AG04449 (cell line): ENCODE measurements around the gene SCN5A.

ENCODE experiments used
- CTCF ChIA-PET: fragments of 350-600 bp; formaldehyde crosslinking; extraction: SDS; loops from one replicate; lab custom pipeline; 2021; ENCODE audit warnings: antibody characterized with exemption; lab: Yijun Ruan, JAX
- POLR2A ChIA-PET: fragments of 400-600, 350-600 bp; formaldehyde crosslinking; extraction: SDS; loops from one replicate; lab custom pipeline; 2020; ENCODE audit warnings: antibody characterized with exemption, inconsistent platforms; lab: Yijun Ruan, JAX
- DNase-seq: peaks from one replicate; pipeline ENCODE4 v3.0.0-alpha.2; 2010; ENCODE audit warnings: low read depth, low spot score
- H3K4me3 ChIP-seq: 2 replicates; pipeline ENCODE4 v1.5.1; 2011; ENCODE audit warnings: low read depth, mild to moderate bottlenecking, control low read depth, low read length
- CTCF ChIP-seq: IDR thresholded peaks from one replicate; pipeline ENCODE4 v1.5.1; 2011; ENCODE audit warnings: mild to moderate bottlenecking, moderate library complexity, low read length, control low read depth, inconsistent platforms; ENCODE audit not compliant: insufficient read depth; ENCODE audit errors: missing control alignments

Gene SCN5A

GRCh38 chr3:38590521-38590920 is 59.0 kb downstream of the SCN5A start:
- H3K4me3 ChIP-seq, result no peak overlapping the region
- TF ChIP-seq CTCF, result no peak
- ChIA-PET POLR2A (no interaction called here), CTCF (no interaction called here)
- DNase-seq, result no peak

GRCh38 chr3:38588995-38589937 is 60.2 kb downstream of the SCN5A start:
- no peak overlapping the region for H3K4me3 ChIP-seq
- no peak for TF ChIP-seq CTCF
- ChIA-PET CTCF (interaction anchor here (1.3 kb wide), 1 partner anchor 68 kb away, joined by 3 read pairs; no protein-coding TSS in a partner anchor), POLR2A (interaction anchor here (0.6 kb wide), 1 partner anchor 452 kb away, joined by 3 read pairs; the partner anchor contains the start of gene ACAA1)
- no peak for DNase-seq

GRCh38 chr3:38588371-38588971 is 61.0 kb downstream of the SCN5A start:
- POLR2A ChIA-PET, result no interaction called here
- DNase-seq, result no peak
- CTCF ChIA-PET, result interaction anchor here (1.3 kb wide), 1 partner anchor 67 kb away, joined by 3 read pairs; no protein-coding TSS in a partner anchor
- no peak for TF ChIP-seq CTCF
- no peak overlapping the region for H3K4me3 ChIP-seq

- ChIA-PET POLR2A (no interaction called here), CTCF (interaction anchor here (1.3 kb wide), 1 partner anchor 67 kb away, joined by 3 read pairs; no protein-coding TSS in a partner anchor)
- no peak for DNase-seq
- H3K4me3 ChIP-seq, result no peak overlapping the region
- TF ChIP-seq CTCF, result no peak
Observed at GRCh38 chr3:38587548-38588131, 61.8 kb downstream of the SCN5A start.

DNA sequence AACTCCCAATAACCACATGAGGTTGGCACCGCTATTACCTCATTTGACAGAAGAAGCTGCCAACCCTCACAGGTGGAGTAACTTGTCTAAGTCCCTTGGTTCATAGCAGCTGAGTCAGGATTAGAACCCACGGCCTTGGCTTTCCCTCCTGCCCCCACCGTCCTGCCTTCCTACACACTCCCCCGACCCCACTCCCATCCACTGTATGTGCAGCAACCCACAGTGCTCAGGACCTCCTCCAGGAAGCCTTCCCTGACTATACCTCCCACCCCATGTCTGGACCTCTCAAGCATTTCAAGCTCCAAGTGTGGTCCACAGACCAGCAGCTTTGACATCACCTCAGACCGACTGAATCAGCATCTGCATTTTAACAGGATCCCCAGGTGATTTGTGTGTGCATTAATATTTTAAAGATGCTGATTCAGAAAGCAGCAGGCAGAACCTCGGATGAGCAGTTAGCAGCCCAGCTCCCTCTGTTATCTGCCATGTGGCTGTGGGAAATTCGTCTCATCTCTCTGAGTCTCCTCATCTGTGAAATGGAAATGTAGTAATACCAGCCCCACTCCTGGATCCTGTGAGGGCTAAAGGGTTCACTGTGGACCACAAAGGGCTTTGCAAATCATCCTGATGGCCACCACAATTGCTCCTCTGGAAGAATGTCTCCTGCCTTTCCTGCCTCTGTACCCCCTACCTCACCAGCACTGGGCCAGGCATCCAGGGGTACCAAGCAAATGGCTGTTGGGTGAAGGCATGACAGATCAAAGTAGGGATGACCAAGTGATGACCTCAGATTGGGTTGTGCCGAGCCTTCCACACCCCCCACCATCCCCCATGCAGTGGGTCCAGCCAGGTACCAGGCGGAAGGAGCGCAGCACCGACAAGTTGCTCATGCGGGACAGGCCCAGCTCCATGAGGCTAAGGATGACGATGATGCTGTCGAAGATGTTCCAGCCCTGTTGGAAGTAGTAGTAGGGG is 62.7 kb downstream of the SCN5A start:
- ChIA-PET CTCF (no interaction called here), POLR2A (no interaction called here)
- DNase-seq, result no peak
- no peak overlapping the region for H3K4me3 ChIP-seq
- TF ChIP-seq CTCF, result no peak
